HG03432 (cell line): Measurements from ENCODE around the gene CALD1.

Source experiments
- ATAC-seq: cut with Tn5 transposase; IDR thresholded peaks from one replicate; pipeline ENCODE4 v1.9.1; 2021; ENCODE audit warnings: mild to moderate bottlenecking, moderate library complexity; ENCODE audit not compliant: unreplicated experiment

CALD1 gene

GRCh38 chr7:134826105-134826504 is 46.7 kb downstream of the CALD1 start:
- no peak for ATAC-seq

GRCh38 chr7:134827436-134827835 is 48.0 kb downstream of the CALD1 start:
- ATAC-seq, result no peak

- no peak for ATAC-seq
These were observed 48.5 kb downstream of the CALD1 start for GRCh38 chr7:134827889-134828288.

- no peak for ATAC-seq
These were observed 48.9 kb downstream of the CALD1 start for GRCh38 chr7:134828361-134828760.

GRCh38 chr7:134829380-134829986 is 50.0 kb downstream of the CALD1 start:
- no peak for ATAC-seq

GRCh38 chr7:134831862-134832261 is 52.4 kb downstream of the CALD1 start:
- no peak for ATAC-seq

- ATAC-seq, result no peak
These were observed 52.9 kb downstream of the CALD1 start for GRCh38 chr7:134832367-134832766.

GRCh38 chr7:134834689-134835462 is 55.4 kb downstream of the CALD1 start:
- ATAC-seq, result no peak

GRCh38 chr7:134835463-134835823 is 56.0 kb downstream of the CALD1 start:
- no peak for ATAC-seq

GRCh38 chr7:134836447-134836846 is 57.0 kb downstream of the CALD1 start:
- no peak for ATAC-seq

GRCh38 chr7:134839298-134839697 is 59.9 kb downstream of the CALD1 start:
- no peak for ATAC-seq

- ATAC-seq, result no peak
These were observed 62.6 kb downstream of the CALD1 start for GRCh38 chr7:134842062-134842461.

GRCh38 chr7:134842886-134843430 is 63.5 kb downstream of the CALD1 start:
- no peak for ATAC-seq

GRCh38 chr7:134844200-134844599 is 64.8 kb downstream of the CALD1 start:
- ATAC-seq, result no peak

GRCh38 chr7:134845461-134845860 is 66.0 kb downstream of the CALD1 start:
- no peak for ATAC-seq

GRCh38 chr7:134847851-134848588 is 68.6 kb downstream of the CALD1 start:
- ATAC-seq, result no peak

GRCh38 chr7:134850066-134850465 is 70.6 kb downstream of the CALD1 start:
- no peak for ATAC-seq

GRCh38 chr7:134851141-134851540 is 71.7 kb downstream of the CALD1 start:
- ATAC-seq, result no peak

- ATAC-seq, result no peak
These were observed 73.2 kb downstream of the CALD1 start for GRCh38 chr7:134852625-134853024.

GRCh38 chr7:134854816-134855215 is 75.4 kb downstream of the CALD1 start:
- no peak for ATAC-seq

GRCh38 chr7:134855442-134855841 is 76.0 kb downstream of the CALD1 start:
- ATAC-seq, result no peak

GRCh38 chr7:134856091-134856490 is 76.7 kb downstream of the CALD1 start:
- ATAC-seq, result no peak
